Smooth muscle cell (in vitro differentiated cells): ENCODE data around the gene CTR9. TPM values are rescaled to one million over a fixed set of nuclear protein-coding genes. Genes with fewer than 3 reads are reported as not detected.

Experiments used
- DNase-seq: peaks from one replicate; lab custom pipeline; 2025; ENCODE audit not compliant: unreplicated experiment; lab: John Stamatoyannopoulos, UW
- H2AFZ ChIP-seq: fragments of 200-600 bp; sonication (generic); 2 replicates; pipeline ENCODE4 v1.6.0; 2016; ENCODE audit warnings: antibody characterized with exemption, low read depth, mild to moderate bottlenecking
- H3F3A ChIP-seq: fragments of 200-600 bp; sonication (generic); 2 replicates; pipeline ENCODE4 v1.6.0; 2017; ENCODE audit warnings: antibody characterized with exemption, low read depth
- H3K27ac ChIP-seq: fragments of 200-600 bp; sonication (generic); 2 replicates; pipeline ENCODE4 v1.5.1; 2016; ENCODE audit warnings: low read depth, mild to moderate bottlenecking
- H3K27me3 ChIP-seq: fragments of 200-600 bp; sonication (generic); 2 replicates; pipeline ENCODE4 v1.6.1; 2016; ENCODE audit warnings: low read depth, mild to moderate bottlenecking
- H3K36me3 ChIP-seq: fragments of 200-600 bp; sonication (generic); 2 replicates; pipeline ENCODE4 v1.5.1; 2016; ENCODE audit warnings: low read depth
- H3K4me1 ChIP-seq: fragments of 200-600 bp; sonication (generic); 2 replicates; pipeline ENCODE4 v1.5.1; 2016; ENCODE audit warnings: low read depth
- H3K4me2 ChIP-seq: fragments of 200-600 bp; sonication (generic); 2 replicates; pipeline ENCODE4 v1.6.0; 2016; ENCODE audit warnings: mild to moderate bottlenecking
- H3K4me3 ChIP-seq: fragments of 200-600 bp; sonication (generic); 2 replicates; pipeline ENCODE4 v1.5.1; 2016; ENCODE audit warnings: mild to moderate bottlenecking
- H3K79me2 ChIP-seq: fragments of 200-600 bp; sonication (generic); 2 replicates; pipeline ENCODE4 v1.6.0; 2016; ENCODE audit warnings: low read depth, mild to moderate bottlenecking
- H3K9ac ChIP-seq: fragments of 200-600 bp; sonication (generic); 2 replicates; pipeline ENCODE4 v1.6.0; 2016; ENCODE audit warnings: low read depth
- H3K9me3 ChIP-seq: fragments of 200-600 bp; sonication (generic); replicated peaks from 2 replicates; pipeline ENCODE4 v1.5.1; 2016; ENCODE audit warnings: low read depth
- H4K20me1 ChIP-seq: fragments of 200-600 bp; sonication (generic); 2 replicates; pipeline ENCODE4 v1.6.0; 2016; ENCODE audit warnings: low read depth
- CTCF ChIP-seq: fragments of 200-600 bp; sonication (generic); IDR thresholded peaks from 2 replicates; pipeline ENCODE4 v1.5.1; 2017; ENCODE audit warnings: borderline replicate concordance, mild to moderate bottlenecking, antibody characterized with exemption; ENCODE audit not compliant: insufficient read depth, poor library complexity, severe bottlenecking
- WGBS: methylation state at CpG from one replicate; pipeline ENCODE4 v1.1.7; 2016; ENCODE audit warnings: low lambda C conversion rate; 5-methylcytosine and 5-hydroxymethylcytosine counted together
- polyA plus RNA-seq: library from polyadenylated mRNA; unstranded; fragments of >200 nt; fragmentation: Nextera tagmentation; extraction: Ambion mirVana; gene quantifications from 2 replicates; pipeline ENCODE4 v1.2.1, GENCODE V29; 2016
- total RNA-seq: library from RNA; depleted of rRNA; stranded (reverse); fragments of >200 nt; gene quantifications from 2 replicates; pipeline ENCODE4 v1.2.3, GENCODE V29; 2014

CTR9 gene
- total and polyA plus RNA-seq, 2 experiments from 2014 or later: 25.1 to 27.5 TPM

DNA sequence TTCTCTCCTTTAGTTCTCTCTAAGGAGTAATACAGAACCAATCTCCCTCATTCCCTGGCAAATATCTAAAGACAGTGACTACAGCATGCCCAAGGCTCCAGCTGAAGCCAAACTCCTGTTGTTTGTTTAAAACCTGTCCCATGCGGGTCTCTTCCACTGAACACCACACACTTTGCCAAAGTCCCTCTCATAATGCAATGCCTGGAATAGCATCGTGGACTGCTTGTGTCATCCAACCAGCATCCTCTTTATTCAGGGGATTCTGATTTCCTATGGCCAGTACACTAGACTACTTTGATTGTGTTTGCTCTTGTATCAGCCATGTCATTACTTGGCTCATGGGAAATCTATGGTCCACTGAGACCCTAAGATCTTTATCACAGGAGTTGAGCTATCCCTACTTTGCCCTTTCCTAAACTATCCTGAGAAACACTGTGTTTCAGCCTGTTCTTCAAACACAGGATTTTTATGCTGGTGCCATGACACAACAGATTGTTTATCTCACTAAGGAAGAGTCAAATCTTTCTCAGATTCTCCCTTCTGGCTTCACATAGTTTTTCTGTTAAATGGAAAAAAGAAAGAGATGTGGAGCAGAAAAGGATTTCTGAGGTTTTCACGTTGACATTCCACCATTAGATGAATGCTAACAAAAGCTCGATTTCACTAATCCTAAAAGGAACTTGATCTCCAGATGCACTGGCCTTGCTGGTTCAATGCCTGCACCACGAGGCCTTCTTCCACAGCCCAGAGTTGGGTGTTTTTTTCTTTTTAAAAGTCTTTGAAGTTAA lies 41.6 kb upstream of the CTR9 start:
- Histone ChIP-seq H3K9me3 (no peaks in the 10 kb centered on the region), H3K4me1 (no peaks in the 10 kb centered on the region), H4K20me1 (no peaks in the 10 kb centered on the region), H3K9ac (no peak overlapping the region), H3K36me3 (no peaks in the 10 kb centered on the region), H3K4me3 (no peak overlapping the region), H3K4me2 (peak overlapping the region; percentile 42), H3K27ac (peak overlapping the region; percentile 37), H3K27me3 (no peaks in the 10 kb centered on the region), H2AFZ (peak overlapping the region; percentile 4), H3K79me2 (no peaks in the 10 kb centered on the region), H3F3A (peaks cover 11% of the 10 kb centered on the region)
- WGBS: 46% methylated on average over 5 of the region's 5 CpGs
- TF ChIP-seq CTCF: no peak
- no peak for DNase-seq

DNA sequence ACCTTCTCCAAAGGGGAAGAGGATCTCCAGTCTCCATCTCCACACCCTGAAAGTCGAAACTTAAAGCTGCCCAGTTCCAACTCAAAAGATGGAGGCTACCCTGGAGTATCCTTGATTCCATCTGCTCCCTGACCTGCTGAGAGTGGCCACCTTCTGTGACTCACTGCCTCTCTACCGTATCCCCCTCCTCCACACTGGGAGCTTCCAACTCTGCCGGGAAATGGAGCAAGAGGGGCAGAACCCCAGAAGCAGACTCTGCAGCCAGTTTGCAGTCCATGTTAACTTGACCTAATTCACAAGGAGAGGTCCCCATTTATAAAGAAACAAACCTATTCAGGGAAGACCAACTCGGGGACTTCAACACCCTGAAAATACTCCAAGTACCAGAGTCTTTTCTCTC lies 35.5 kb upstream of the CTR9 start:
- H3K27ac ChIP-seq: no peak overlapping the region

GRCh38 chr11:10716122-10716521 lies 34.9 kb upstream of the CTR9 start:
- no peak overlapping the region for H3K4me2 ChIP-seq

More for the DNA sequence above, 35.5 kb upstream of the CTR9 start:
- Histone ChIP-seq H2AFZ (no peak overlapping the region), H3K9me3 (no peaks in the 10 kb centered on the region), H4K20me1 (no peaks in the 10 kb centered on the region), H3K27me3 (no peaks in the 10 kb centered on the region), H3K4me3 (no peak overlapping the region), H3K4me2 (no peak overlapping the region), H3K4me1 (no peaks in the 10 kb centered on the region), H3K9ac (no peak overlapping the region), H3F3A (no peaks in the 10 kb centered on the region), H3K79me2 (no peaks in the 10 kb centered on the region), H3K36me3 (no peaks in the 10 kb centered on the region)
- WGBS: 82% methylated on average over 4 of the region's 4 CpGs
- DNase-seq: no peak
- no peak for TF ChIP-seq CTCF

More at GRCh38 chr11:10716122-10716521, 34.9 kb upstream of the CTR9 start:
- Histone ChIP-seq H3K4me1 (no peaks in the 10 kb centered on the region), H3K4me3 (no peak overlapping the region), H3K36me3 (no peaks in the 10 kb centered on the region), H3K9me3 (no peaks in the 10 kb centered on the region), H3F3A (no peaks in the 10 kb centered on the region), H2AFZ (no peak overlapping the region), H3K27me3 (no peaks in the 10 kb centered on the region), H3K27ac (no peak overlapping the region), H3K9ac (no peak overlapping the region), H4K20me1 (no peaks in the 10 kb centered on the region), H3K79me2 (no peaks in the 10 kb centered on the region)
- DNase-seq: no peak
- TF ChIP-seq CTCF: no peak
- WGBS: 61% methylated on average over 3 of the region's 3 CpGs
